D341Med (cell line): ENCODE measurements around the gene R3HDM1.
"Not testable (repeated sequence)": the region's sequence is repeated elsewhere in the genome, so short reads cannot be mapped to it uniquely, and the experiment has no call there.

Source experiments
- DNase-seq: peaks from one replicate; pipeline ENCODE4 v3.0.0; 2012; ENCODE audit warnings: low spot score

The R3HDM1 gene

GRCh38 chr2:135641156-135642068, 110.1 kb downstream of the R3HDM1 start:
- DNase-seq = no peak

- no peak for DNase-seq
These were observed 116.7 kb downstream of the R3HDM1 start for GRCh38 chr2:135647836-135648579.

- no peak for DNase-seq
These were observed 119.4 kb downstream of the R3HDM1 start for GRCh38 chr2:135650721-135651120.

GRCh38 chr2:135651717-135652116, 120.4 kb downstream of the R3HDM1 start:
- DNase-seq = no peak

GRCh38 chr2:135654239-135654638, 123.0 kb downstream of the R3HDM1 start:
- not testable (repeated sequence) for DNase-seq

- no peak for DNase-seq
These were observed 126.7 kb downstream of the R3HDM1 start for GRCh38 chr2:135657806-135658582.

- no peak for DNase-seq
These were observed 130.8 kb downstream of the R3HDM1 start for GRCh38 chr2:135662088-135662487.

GRCh38 chr2:135663148-135663700, 131.9 kb downstream of the R3HDM1 start:
- no peak for DNase-seq

- no peak for DNase-seq
These were observed 133.4 kb downstream of the R3HDM1 start for GRCh38 chr2:135664623-135665068.

- no peak for DNase-seq
These were observed 135.8 kb downstream of the R3HDM1 start for GRCh38 chr2:135667045-135667444.

GRCh38 chr2:135674453-135674852, 143.2 kb downstream of the R3HDM1 start:
- DNase-seq = no peak

- no peak for DNase-seq
These were observed 144.7 kb downstream of the R3HDM1 start for GRCh38 chr2:135676031-135676430.

GRCh38 chr2:135679125-135679524, 147.8 kb downstream of the R3HDM1 start:
- no peak for DNase-seq

GRCh38 chr2:135685361-135685760, 154.1 kb downstream of the R3HDM1 start:
- no peak for DNase-seq

- no peak for DNase-seq
These were observed 157.7 kb downstream of the R3HDM1 start for GRCh38 chr2:135688978-135689377.

GRCh38 chr2:135689679-135690078, 158.4 kb downstream of the R3HDM1 start:
- no peak for DNase-seq

- DNase-seq = no peak
These were observed 163.4 kb downstream of the R3HDM1 start for GRCh38 chr2:135694711-135695110.

GRCh38 chr2:135698838-135699237, 167.6 kb downstream of the R3HDM1 start:
- no peak for DNase-seq

GRCh38 chr2:135701442-135701841, 170.2 kb downstream of the R3HDM1 start:
- DNase-seq = no peak

- no peak for DNase-seq
These were observed 172.0 kb downstream of the R3HDM1 start for GRCh38 chr2:135703300-135703699.

- not testable (repeated sequence) for DNase-seq
These were observed 172.8 kb downstream of the R3HDM1 start for GRCh38 chr2:135704075-135704474.

GRCh38 chr2:135708159-135708558, 176.9 kb downstream of the R3HDM1 start:
- no peak for DNase-seq
